Peyer's patch (tissue), 4 donors: ENCODE results near the gene RIPOR1. TPM values are rescaled to one million over a fixed set of nuclear protein-coding genes. Genes with fewer than 3 reads are reported as not detected.

Source experiments
- DNase-seq, 3 donors: peaks; one replicate each; pipeline ENCODE4 v3.0.0-alpha.2; 2017 to 2019
- H3K27ac ChIP-seq, 4 donors: fragments of 200-600 bp; sonication (generic); one replicate each; pipeline ENCODE4 v1.5.1; 2016 to 2019
- H3K27me3 ChIP-seq, 2 donors: fragments of 200-600 bp; sonication (generic); one replicate each; pipeline ENCODE4 v1.5.1; 2019
- H3K36me3 ChIP-seq, 3 donors: fragments of 200-600 bp; sonication (generic); one replicate each; pipeline ENCODE4 v1.5.1; 2016 to 2019
- H3K4me1 ChIP-seq, 4 donors: fragments of 200-600 bp; sonication (generic); one replicate each; pipeline ENCODE4 v1.5.1; 2016 to 2019
- H3K4me3 ChIP-seq, 4 donors: fragments of 200-600 bp; sonication (generic); 1 replicate in 3 of 4; 2 replicates in 1 of 4; pipeline ENCODE4 v1.5.1; 2016 to 2019; ENCODE audit warnings: mild to moderate bottlenecking in 1 of 4
- H3K9me3 ChIP-seq, 4 donors: fragments of 200-600 bp; sonication (generic); one replicate each; pipeline ENCODE4 v1.5.1; 2016 to 2019; ENCODE audit warnings: mild to moderate bottlenecking in 1 of 4
- CTCF ChIP-seq, 6 experiments: fragments of 450-650 bp in 4 of 6; fragments of 200-600 bp in 2 of 6; sonication (generic) in 1 of 6; IDR thresholded peaks; one replicate each; pipeline ENCODE4 v1.5.1; 2017 to 2019; ENCODE audit warnings: antibody characterized with exemption in 6 of 6, mild to moderate bottlenecking in 3 of 6, moderate library complexity in 1 of 6
- POLR2A ChIP-seq, 2 donors: fragments of 450-650 bp; IDR thresholded peaks; one replicate each; pipeline ENCODE4 v1.5.1; 2017; ENCODE audit warnings: antibody characterized with exemption in 2 of 2, mild to moderate bottlenecking in 2 of 2, moderate library complexity in 2 of 2
- total RNA-seq, 4 donors: library from RNA; depleted of rRNA; stranded (reverse); fragments of >200 nt; gene quantifications; one replicate each; pipeline ENCODE4 v1.1.0, GENCODE V29; 2016

Gene RIPOR1
- total RNA-seq, 4 donors from 2014 or later = 10.5 to 70.1 (median 42.5) TPM

GRCh38 chr16:67551972-67552371 is 23.3 kb downstream of the RIPOR1 start:
- TF ChIP-seq POLR2A (IDR thresholded peaks at IDR 0.05) (no peak), CTCF (IDR thresholded peaks at IDR 0.05) (no peak)
- Histone ChIP-seq H3K36me3 (no peaks in the 10 kb centered on the region), H3K27ac (peak overlapping the region in 2 of 4 donors; percentile 1 to 72), H3K4me1 (peaks cover 3 to 34% (median 21%) of the 10 kb centered on the region in 4 donors), H3K9me3 (no peaks in the 10 kb centered on the region), H3K4me3 (no peak overlapping the region), H3K27me3 (no peaks in the 10 kb centered on the region)
- no peak for DNase-seq

GRCh38 chr16:67552476-67552875 is 23.8 kb downstream of the RIPOR1 start:
- DNase-seq = peak in 1 of 3 donors; percentile 51
- H3K27ac ChIP-seq = peak overlapping the region in 3 of 4 donors; percentile 0 to 72 (median 1)
- H3K4me3 ChIP-seq = no peak overlapping the region
- no peaks in the 10 kb centered on the region for H3K36me3 ChIP-seq
- peaks cover under 1 to 30% (median 16%) of the 10 kb centered on the region in 4 donors for H3K4me1 ChIP-seq
- no peaks in the 10 kb centered on the region for H3K27me3 ChIP-seq
- TF ChIP-seq POLR2A (IDR thresholded peaks at IDR 0.05) (no peak), CTCF (IDR thresholded peaks at IDR 0.05) (no peak)
- no peaks in the 10 kb centered on the region for H3K9me3 ChIP-seq

GRCh38 chr16:67555795-67556212 is 27.2 kb downstream of the RIPOR1 start:
- H3K9me3 ChIP-seq = no peaks in the 10 kb centered on the region
- no peak overlapping the region for H3K4me3 ChIP-seq
- TF ChIP-seq CTCF (IDR thresholded peaks at IDR 0.05) (no peak), POLR2A (IDR thresholded peaks at IDR 0.05) (no peak)
- peak overlapping the region; percentile 1 to 58 (median 33) for H3K27ac ChIP-seq
- no peaks in the 10 kb centered on the region for H3K27me3 ChIP-seq
- H3K36me3 ChIP-seq = no peaks in the 10 kb centered on the region
- peaks cover 0 to 18% (median 7%) of the 10 kb centered on the region in 4 donors for H3K4me1 ChIP-seq
- DNase-seq = no peak

- H3K4me1 ChIP-seq = peaks cover 0 to 7% (median 4%) of the 10 kb centered on the region in 4 donors
- no peak for DNase-seq
- H3K36me3 ChIP-seq = no peaks in the 10 kb centered on the region
- TF ChIP-seq CTCF (IDR thresholded peaks at IDR 0.05) (no peak), POLR2A (IDR thresholded peaks at IDR 0.05) (no peak)
- H3K9me3 ChIP-seq = no peaks in the 10 kb centered on the region
- no peak overlapping the region for H3K4me3 ChIP-seq
- H3K27me3 ChIP-seq = no peaks in the 10 kb centered on the region
- H3K27ac ChIP-seq = no peak overlapping the region
Observed at GRCh38 chr16:67558859-67559258, 30.2 kb downstream of the RIPOR1 start.

- no peak for DNase-seq
- H3K36me3 ChIP-seq = no peaks in the 10 kb centered on the region
- H3K27ac ChIP-seq = peak overlapping the region in 3 of 4 donors; percentile 97 to 100 (median 99)
- H3K9me3 ChIP-seq = no peaks in the 10 kb centered on the region
- no peaks in the 10 kb centered on the region for H3K27me3 ChIP-seq
- no peak overlapping the region for H3K4me3 ChIP-seq
- peaks cover 0 to 17% (median 5%) of the 10 kb centered on the region in 4 donors for H3K4me1 ChIP-seq
- TF ChIP-seq POLR2A (IDR thresholded peaks at IDR 0.05) (no peak), CTCF (IDR thresholded peaks at IDR 0.05) (no peak)
Observed at GRCh38 chr16:67560827-67561342, 32.3 kb downstream of the RIPOR1 start.
